ENCODE results near the gene RGS14.
A peak's percentile ranks its signal among the peaks of the same experiment; 100 is the strongest.
"Not testable (repeated sequence)": the region's sequence is repeated elsewhere in the genome, so short reads cannot be mapped to it uniquely, and the experiment has no call there.

Gene RGS14

GRCh38 chr5:177370488-177371119 lies 12.9 kb downstream of the RGS14 start:
- Mint-ChIP-seq H3K27me3 (no peaks in the 10 kb centered on the region), H3K4me3 (peak overlapping the region; percentile 47), H3K36me3 (peaks cover 20% of the 10 kb centered on the region), H3K27ac (no peak overlapping the region), H3K4me1 (peaks cover 35% of the 10 kb centered on the region), H3K9me3 (no peaks in the 10 kb centered on the region)
- DNase-seq (ENCODE audit: low spot score in 2 of 2), result peak; percentile 32 to 63
- peak; percentile 89 for ATAC-seq (ENCODE audit: low read depth)

GRCh38 chr5:177371120-177372033 lies 13.7 kb downstream of the RGS14 start:
- no peaks in the 10 kb centered on the region for H3K27me3 Mint-ChIP-seq
- ATAC-seq (ENCODE audit: low read depth), result no peak
- DNase-seq (ENCODE audit: low spot score in 2 of 2), result no peak
- peaks cover 19% of the 10 kb centered on the region for H3K36me3 Mint-ChIP-seq
- no peak overlapping the region for H3K4me3 Mint-ChIP-seq
- H3K27ac Mint-ChIP-seq, result no peak overlapping the region
- no peaks in the 10 kb centered on the region for H3K9me3 Mint-ChIP-seq
- H3K4me1 Mint-ChIP-seq, result peaks cover 34% of the 10 kb centered on the region

GRCh38 chr5:177372034-177372896 lies 14.5 kb downstream of the RGS14 start:
- Mint-ChIP-seq H3K9me3 (no peaks in the 10 kb centered on the region), H3K36me3 (peaks cover 15% of the 10 kb centered on the region), H3K27me3 (no peaks in the 10 kb centered on the region), H3K4me1 (peaks cover 32% of the 10 kb centered on the region), H3K4me3 (no peak overlapping the region), H3K27ac (peak overlapping the region; percentile 38)
- no peak for ATAC-seq (ENCODE audit: low read depth)
- DNase-seq (ENCODE audit: low spot score in 2 of 2), result no peak

- ATAC-seq (ENCODE audit: low read depth), result no peak
- Mint-ChIP-seq H3K4me3 (no peak overlapping the region), H3K27ac (peak overlapping the region; percentile 38), H3K27me3 (no peaks in the 10 kb centered on the region), H3K9me3 (no peaks in the 10 kb centered on the region), H3K36me3 (peaks cover 15% of the 10 kb centered on the region), H3K4me1 (peaks cover 32% of the 10 kb centered on the region)
- DNase-seq (ENCODE audit: low spot score in 2 of 2), result no peak
These were observed 15.2 kb downstream of the RGS14 start for GRCh38 chr5:177372910-177373309.

- Mint-ChIP-seq H3K4me1 (peaks cover 26% of the 10 kb centered on the region), H3K9me3 (no peaks in the 10 kb centered on the region), H3K36me3 (peaks cover 8% of the 10 kb centered on the region), H3K27ac (no peak overlapping the region), H3K27me3 (no peaks in the 10 kb centered on the region), H3K4me3 (no peak overlapping the region)
- DNase-seq (ENCODE audit: low spot score in 2 of 2) (no peak), ATAC-seq (ENCODE audit: low read depth) (no peak)
These were observed 16.1 kb downstream of the RGS14 start for GRCh38 chr5:177373806-177374205.

GRCh38 chr5:177374211-177374610 lies 16.5 kb downstream of the RGS14 start:
- Mint-ChIP-seq H3K27ac (no peak overlapping the region), H3K4me1 (peaks cover 23% of the 10 kb centered on the region), H3K27me3 (no peaks in the 10 kb centered on the region), H3K4me3 (no peak overlapping the region), H3K9me3 (no peaks in the 10 kb centered on the region), H3K36me3 (peaks cover 4% of the 10 kb centered on the region)
- no peak for DNase-seq (ENCODE audit: low spot score in 2 of 2)
- ATAC-seq (ENCODE audit: low read depth), result no peak

- peak; percentile 36 for ATAC-seq (ENCODE audit: low read depth)
- not testable (repeated sequence) for DNase-seq (ENCODE audit: low spot score in 2 of 2); H3K4me3 Mint-ChIP-seq; H3K36me3 Mint-ChIP-seq; H3K9me3 Mint-ChIP-seq; H3K27ac Mint-ChIP-seq; H3K27me3 Mint-ChIP-seq
- H3K4me1 Mint-ChIP-seq, result peaks cover 26% of the 10 kb centered on the region
These were observed 17.8 kb downstream of the RGS14 start for GRCh38 chr5:177375516-177375915.

GRCh38 chr5:177376107-177376506 lies 18.4 kb downstream of the RGS14 start:
- Mint-ChIP-seq H3K36me3 (peaks cover 2% of the 10 kb centered on the region), H3K9me3 (no peaks in the 10 kb centered on the region), H3K4me3 (no peak overlapping the region), H3K4me1 (peaks cover 26% of the 10 kb centered on the region), H3K27me3 (no peaks in the 10 kb centered on the region), H3K27ac (no peak overlapping the region)
- DNase-seq (ENCODE audit: low spot score in 2 of 2) (no peak), ATAC-seq (ENCODE audit: low read depth) (no peak)

- peaks cover 10% of the 10 kb centered on the region for H3K4me1 Mint-ChIP-seq
- DNase-seq (ENCODE audit: low spot score in 2 of 2) (no peak), ATAC-seq (ENCODE audit: low read depth) (no peak)
- no peak overlapping the region for H3K27ac Mint-ChIP-seq
- no peaks in the 10 kb centered on the region for H3K9me3 Mint-ChIP-seq
- no peaks in the 10 kb centered on the region for H3K36me3 Mint-ChIP-seq
- H3K4me3 Mint-ChIP-seq, result no peak overlapping the region
- peaks cover 2% of the 10 kb centered on the region for H3K27me3 Mint-ChIP-seq
These were observed 20.4 kb downstream of the RGS14 start for GRCh38 chr5:177377851-177378776.

GRCh38 chr5:177378884-177379883 lies 21.5 kb downstream of the RGS14 start:
- Mint-ChIP-seq H3K36me3 (no peaks in the 10 kb centered on the region), H3K27me3 (peaks cover 4% of the 10 kb centered on the region), H3K4me1 (peaks cover 10% of the 10 kb centered on the region), H3K4me3 (no peak overlapping the region), H3K9me3 (no peaks in the 10 kb centered on the region), H3K27ac (no peak overlapping the region)
- ATAC-seq (ENCODE audit: low read depth) (no peak), DNase-seq (ENCODE audit: low spot score in 2 of 2) (no peak)

GRCh38 chr5:177380805-177381126 lies 23.0 kb downstream of the RGS14 start:
- DNase-seq (ENCODE audit: low spot score in 2 of 2), result no peak
- Mint-ChIP-seq H3K4me1 (peaks cover 7% of the 10 kb centered on the region), H3K4me3 (no peak overlapping the region), H3K9me3 (no peaks in the 10 kb centered on the region), H3K36me3 (no peaks in the 10 kb centered on the region), H3K27ac (no peak overlapping the region), H3K27me3 (peaks cover 9% of the 10 kb centered on the region)
- ATAC-seq (ENCODE audit: low read depth), result no peak

GRCh38 chr5:177382423-177383029 lies 24.8 kb downstream of the RGS14 start:
- no peak for DNase-seq (ENCODE audit: low spot score in 2 of 2)
- Mint-ChIP-seq H3K36me3 (no peaks in the 10 kb centered on the region), H3K27me3 (peaks cover 9% of the 10 kb centered on the region), H3K4me3 (no peak overlapping the region), H3K9me3 (no peaks in the 10 kb centered on the region), H3K27ac (no peak overlapping the region), H3K4me1 (peaks cover 10% of the 10 kb centered on the region)
- peak; percentile 37 for ATAC-seq (ENCODE audit: low read depth)

Data from memory B cell (primary cell).